Measurements from ENCODE around the gene AKT1S1.
"Not testable (repeated sequence)": the region's sequence is repeated elsewhere in the genome, so short reads cannot be mapped to it uniquely, and the experiment has no call there.

The AKT1S1 gene

GRCh38 chr19:49833599-49833998, 43.6 kb downstream of the AKT1S1 start:
- DNase-seq, result no peak

GRCh38 chr19:49832556-49832955, 44.6 kb downstream of the AKT1S1 start:
- DNase-seq, result no peak

DNA sequence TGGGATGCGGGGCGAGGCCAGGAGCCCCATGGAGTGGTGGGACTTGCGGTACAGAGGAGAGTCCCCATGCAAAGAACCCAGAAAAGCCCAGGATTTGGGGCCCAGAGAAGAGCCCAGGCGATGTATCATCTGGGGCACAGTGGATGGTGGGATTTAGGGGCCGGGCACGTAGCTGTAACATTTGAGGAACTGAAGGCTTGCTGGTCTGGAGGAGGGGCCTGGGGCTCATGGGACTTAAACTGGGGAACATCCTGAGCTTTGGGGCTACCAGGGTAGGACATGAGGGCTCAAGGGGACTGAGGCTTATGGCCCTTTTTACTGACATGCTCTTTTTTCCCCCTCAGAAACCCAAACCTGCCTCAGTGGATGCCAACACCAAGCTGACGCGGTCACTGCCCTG, 45.6 kb downstream of the AKT1S1 start:
- DNase-seq, result no peak

- no peak for DNase-seq
Measured at GRCh38 chr19:49830766-49831165, 46.4 kb downstream of the AKT1S1 start.

DNA sequence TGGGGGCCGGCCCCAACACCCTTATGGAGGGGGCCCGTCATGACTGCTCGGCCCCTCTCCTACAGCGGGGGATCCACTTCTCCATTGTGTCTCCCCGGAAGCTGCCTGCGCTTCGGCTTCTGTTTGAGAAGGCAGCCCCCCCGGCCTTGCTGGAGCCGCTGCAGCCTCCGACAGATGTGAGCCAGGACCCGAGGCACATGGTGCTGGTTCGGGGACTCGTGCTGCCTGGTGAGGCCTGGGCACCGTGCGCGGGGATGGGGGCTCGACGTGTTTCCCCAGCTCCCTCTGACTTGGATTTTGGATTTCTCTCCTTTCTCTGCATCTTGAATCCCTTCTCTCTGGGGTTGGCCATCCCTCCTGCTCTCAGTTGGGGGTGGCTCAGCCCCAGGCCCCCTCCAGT, 47.4 kb downstream of the AKT1S1 start:
- DNase-seq, result no peak

GRCh38 chr19:49829200-49829599, 48.0 kb downstream of the AKT1S1 start:
- no peak for DNase-seq

DNA sequence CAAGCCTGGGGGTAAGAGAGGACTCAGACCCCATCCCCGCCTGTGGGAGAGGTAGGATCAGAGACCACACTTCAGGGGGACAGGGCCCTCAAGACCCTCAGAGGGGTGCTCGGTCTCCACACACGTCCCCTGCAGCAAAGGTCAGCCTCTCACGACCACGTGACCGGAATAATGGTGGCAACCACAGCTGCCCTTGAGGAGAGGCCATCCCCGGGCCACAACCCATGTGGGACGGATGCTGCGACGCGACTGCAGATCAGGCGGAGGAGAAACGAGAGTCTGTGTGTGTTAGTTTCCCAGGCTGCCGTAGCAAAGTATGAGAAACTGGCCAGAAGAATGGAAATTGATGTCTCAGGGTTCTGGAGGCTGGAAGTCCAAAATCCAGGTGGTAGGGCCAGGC, 50.1 kb downstream of the AKT1S1 start:
- no peak for DNase-seq

- no peak for DNase-seq
Measured at GRCh38 chr19:49824662-49825061, 52.5 kb downstream of the AKT1S1 start.

- DNase-seq, result no peak
Measured at GRCh38 chr19:49823472-49823871, 53.7 kb downstream of the AKT1S1 start.

DNA sequence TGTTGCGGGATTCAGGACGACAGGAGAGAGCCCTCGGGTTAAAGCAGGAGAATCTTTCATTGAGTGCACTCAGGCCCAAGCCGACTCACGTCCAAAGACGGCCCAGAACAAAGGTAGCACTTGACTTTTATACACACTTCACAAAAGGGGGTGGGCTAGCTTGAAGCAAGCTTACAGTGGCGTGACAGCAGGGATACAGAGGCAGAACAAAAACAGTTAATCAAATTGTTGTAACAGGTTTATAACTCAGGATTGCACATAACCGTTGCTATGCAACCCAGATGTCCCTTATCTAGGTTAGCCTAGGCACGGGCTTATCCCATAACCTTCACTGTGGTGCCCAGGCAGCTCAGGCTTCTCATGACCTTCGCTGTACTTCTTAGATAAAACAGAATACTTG, 57.0 kb downstream of the AKT1S1 start:
- no peak for DNase-seq

- not testable (repeated sequence) for DNase-seq
Measured at GRCh38 chr19:49819452-49820115, 57.6 kb downstream of the AKT1S1 start.
